ENCODE measurements around the gene MEGF11. TPM values are rescaled to one million over a fixed set of nuclear protein-coding genes. Genes with fewer than 3 reads are reported as not detected.

MEGF11 gene
- total and polyA plus RNA-seq, 2 donors (not counting 1 experiment from before 2014, with no cell fraction given) = under 0.01 TPM; not detected in 1

DNA sequence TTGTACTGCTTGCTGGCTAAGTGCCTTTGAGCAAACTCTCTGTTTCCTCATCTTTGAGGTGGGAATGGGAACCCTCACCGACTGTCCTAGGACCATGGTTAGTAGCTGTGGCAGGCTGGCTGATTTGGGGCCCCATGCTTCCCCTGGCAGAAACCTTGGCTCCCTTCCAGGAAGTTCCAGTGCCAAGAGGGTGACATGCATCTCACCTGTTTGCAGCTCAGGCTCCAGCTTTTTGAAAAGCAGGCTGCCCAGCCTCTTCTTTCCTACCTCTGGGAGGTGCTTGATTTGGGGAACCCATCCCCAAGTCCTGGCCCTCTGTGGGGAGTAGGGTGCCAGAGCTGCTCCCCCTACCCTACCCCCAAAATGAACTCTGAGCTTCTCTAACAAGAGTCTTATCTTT is 333.4 kb downstream of the MEGF11 start:
- DNase-seq (ENCODE audit: low read depth in 2 of 2) = no peak
- H3K27me3 ChIP-seq (ENCODE audit: control insufficient read depth, insufficient read depth, low read length) = no peaks in the 10 kb centered on the region
- no peak overlapping the region for H3K27ac ChIP-seq (ENCODE audit: insufficient read depth, low read length)
- no peak overlapping the region for H3K9ac ChIP-seq (ENCODE audit: insufficient read depth, low read length)
- H3K9me3 ChIP-seq (ENCODE audit: control insufficient read depth, insufficient read depth, low read depth, low read length) = no peaks in the 10 kb centered on the region
- H3K4me1 ChIP-seq (ENCODE audit: control insufficient read depth, extremely low read depth, insufficient read depth, low read length) = peaks cover 6% of the 10 kb centered on the region
- H3K4me3 ChIP-seq (replicated peaks in 1 of 4; ENCODE audit: control extremely low read depth in 1 of 4, insufficient read depth in 1 of 4, low read depth in 3 of 4, low read length in 4 of 4) = no peak overlapping the region
- H3K4me2 ChIP-seq (ENCODE audit: extremely low read depth, insufficient read depth, low read length) = no peak overlapping the region
- no peaks in the 10 kb centered on the region for H4K20me1 ChIP-seq (ENCODE audit: control insufficient read depth, extremely low read depth, insufficient read depth, low read length)
- H2AFZ ChIP-seq (ENCODE audit: low read length) = no peak overlapping the region
- no peaks in the 10 kb centered on the region for H3K79me2 ChIP-seq (ENCODE audit: control insufficient read depth, insufficient read depth, low read length)
- H3K36me3 ChIP-seq (ENCODE audit: control insufficient read depth, insufficient read depth, low read length) = no peaks in the 10 kb centered on the region
- TF ChIP-seq, protein P1, sequence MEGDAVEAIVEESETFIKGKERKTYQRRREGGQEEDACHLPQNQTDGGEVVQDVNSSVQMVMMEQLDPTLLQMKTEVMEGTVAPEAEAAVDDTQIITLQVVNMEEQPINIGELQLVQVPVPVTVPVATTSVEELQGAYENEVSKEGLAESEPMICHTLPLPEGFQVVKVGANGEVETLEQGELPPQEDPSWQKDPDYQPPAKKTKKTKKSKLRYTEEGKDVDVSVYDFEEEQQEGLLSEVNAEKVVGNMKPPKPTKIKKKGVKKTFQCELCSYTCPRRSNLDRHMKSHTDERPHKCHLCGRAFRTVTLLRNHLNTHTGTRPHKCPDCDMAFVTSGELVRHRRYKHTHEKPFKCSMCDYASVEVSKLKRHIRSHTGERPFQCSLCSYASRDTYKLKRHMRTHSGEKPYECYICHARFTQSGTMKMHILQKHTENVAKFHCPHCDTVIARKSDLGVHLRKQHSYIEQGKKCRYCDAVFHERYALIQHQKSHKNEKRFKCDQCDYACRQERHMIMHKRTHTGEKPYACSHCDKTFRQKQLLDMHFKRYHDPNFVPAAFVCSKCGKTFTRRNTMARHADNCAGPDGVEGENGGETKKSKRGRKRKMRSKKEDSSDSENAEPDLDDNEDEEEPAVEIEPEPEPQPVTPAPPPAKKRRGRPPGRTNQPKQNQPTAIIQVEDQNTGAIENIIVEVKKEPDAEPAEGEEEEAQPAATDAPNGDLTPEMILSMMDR (conservative IDR thresholded peaks at IDR 0.05 in 1 of 2, IDR thresholded peaks at IDR 0.05 in 1 of 2; ENCODE audit: low read depth in 1 of 2, low read length in 2 of 2) = no peak
- no peak for TF ChIP-seq EZH2 (IDR thresholded peaks at IDR 0.05; ENCODE audit: low read length, missing control alignments)

DNA sequence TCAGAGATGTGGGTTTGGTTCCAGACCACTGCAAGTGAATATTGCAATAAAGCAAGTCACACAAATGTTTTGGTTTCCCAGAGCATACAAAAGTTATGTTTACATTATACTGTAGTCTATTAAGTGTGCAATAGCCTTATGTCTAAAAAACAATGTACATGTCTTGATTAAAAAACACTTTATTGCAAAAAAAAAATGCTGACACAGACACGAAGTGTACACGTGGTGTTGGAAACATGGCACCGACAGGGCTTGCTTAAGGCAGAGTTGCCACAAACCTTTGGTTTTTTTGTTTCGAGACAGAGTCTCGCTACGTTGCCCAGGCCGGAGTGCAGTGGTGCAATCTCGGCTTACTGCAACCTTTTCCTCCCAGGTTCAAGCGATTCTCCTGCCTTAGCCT is 334.2 kb downstream of the MEGF11 start:
- no peaks in the 10 kb centered on the region for H4K20me1 ChIP-seq (ENCODE audit: control insufficient read depth, extremely low read depth, insufficient read depth, low read length)
- H3K9me3 ChIP-seq (ENCODE audit: control insufficient read depth, insufficient read depth, low read depth, low read length) = no peaks in the 10 kb centered on the region
- no peaks in the 10 kb centered on the region for H3K27me3 ChIP-seq (ENCODE audit: control insufficient read depth, insufficient read depth, low read length)
- H2AFZ ChIP-seq (ENCODE audit: low read length) = no peak overlapping the region
- no peak overlapping the region for H3K9ac ChIP-seq (ENCODE audit: insufficient read depth, low read length)
- no peak overlapping the region for H3K27ac ChIP-seq (ENCODE audit: insufficient read depth, low read length)
- H3K36me3 ChIP-seq (ENCODE audit: control insufficient read depth, insufficient read depth, low read length) = no peaks in the 10 kb centered on the region
- TF ChIP-seq EZH2 (IDR thresholded peaks at IDR 0.05; ENCODE audit: low read length, missing control alignments) = no peak
- TF ChIP-seq, protein P1 (conservative IDR thresholded peaks at IDR 0.05 in 1 of 2, IDR thresholded peaks at IDR 0.05 in 1 of 2; ENCODE audit: low read depth in 1 of 2, low read length in 2 of 2) = no peak
- H3K4me3 ChIP-seq (replicated peaks in 1 of 4; ENCODE audit: control extremely low read depth in 1 of 4, insufficient read depth in 1 of 4, low read depth in 3 of 4, low read length in 4 of 4) = no peak overlapping the region
- no peaks in the 10 kb centered on the region for H3K79me2 ChIP-seq (ENCODE audit: control insufficient read depth, insufficient read depth, low read length)
- peaks cover 6% of the 10 kb centered on the region for H3K4me1 ChIP-seq (ENCODE audit: control insufficient read depth, extremely low read depth, insufficient read depth, low read length)
- no peak overlapping the region for H3K4me2 ChIP-seq (ENCODE audit: extremely low read depth, insufficient read depth, low read length)
- DNase-seq (ENCODE audit: low read depth in 2 of 2) = no peak

DNA sequence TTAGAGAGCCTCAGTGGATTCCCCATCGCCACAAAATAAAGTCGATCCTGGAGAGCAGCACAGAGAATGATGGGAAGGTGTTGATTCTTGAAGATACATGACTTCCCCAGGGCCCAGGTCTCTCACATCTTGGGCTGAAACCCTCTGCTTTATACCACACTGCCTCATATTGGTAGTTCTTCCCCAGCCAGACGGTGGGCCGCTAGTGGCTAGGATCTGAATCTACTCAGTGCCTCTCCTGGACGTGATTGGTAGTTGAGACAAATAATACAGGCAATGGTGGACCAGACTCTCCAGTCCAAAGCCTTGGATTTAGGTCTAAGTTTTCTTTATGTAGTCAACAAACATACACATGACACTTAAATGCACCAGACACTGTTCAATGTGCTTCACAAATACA is 334.6 kb downstream of the MEGF11 start:
- no peaks in the 10 kb centered on the region for H3K27me3 ChIP-seq (ENCODE audit: control insufficient read depth, insufficient read depth, low read length)
- H3K4me2 ChIP-seq (ENCODE audit: extremely low read depth, insufficient read depth, low read length) = no peak overlapping the region
- H3K79me2 ChIP-seq (ENCODE audit: control insufficient read depth, insufficient read depth, low read length) = no peaks in the 10 kb centered on the region
- no peaks in the 10 kb centered on the region for H3K36me3 ChIP-seq (ENCODE audit: control insufficient read depth, insufficient read depth, low read length)
- peaks cover 6% of the 10 kb centered on the region for H3K4me1 ChIP-seq (ENCODE audit: control insufficient read depth, extremely low read depth, insufficient read depth, low read length)
- no peak for DNase-seq (ENCODE audit: low read depth in 2 of 2)
- no peak overlapping the region for H3K9ac ChIP-seq (ENCODE audit: insufficient read depth, low read length)
- H3K4me3 ChIP-seq (replicated peaks in 1 of 4; ENCODE audit: control extremely low read depth in 1 of 4, insufficient read depth in 1 of 4, low read depth in 3 of 4, low read length in 4 of 4) = no peak overlapping the region
- no peaks in the 10 kb centered on the region for H4K20me1 ChIP-seq (ENCODE audit: control insufficient read depth, extremely low read depth, insufficient read depth, low read length)
- no peaks in the 10 kb centered on the region for H3K9me3 ChIP-seq (ENCODE audit: control insufficient read depth, insufficient read depth, low read depth, low read length)
- TF ChIP-seq, protein P1 (conservative IDR thresholded peaks at IDR 0.05 in 1 of 2, IDR thresholded peaks at IDR 0.05 in 1 of 2; ENCODE audit: low read depth in 1 of 2, low read length in 2 of 2) = no peak
- TF ChIP-seq EZH2 (IDR thresholded peaks at IDR 0.05; ENCODE audit: low read length, missing control alignments) = no peak
- no peak overlapping the region for H2AFZ ChIP-seq (ENCODE audit: low read length)
- H3K27ac ChIP-seq (ENCODE audit: insufficient read depth, low read length) = no peak overlapping the region
